CD4-positive, alpha-beta T cell treated with Interleukin-4 for 1 hour (primary cell): Measurements from ENCODE around the gene KLF1.
A peak's percentile ranks its signal among the peaks of the same experiment; 100 is the strongest.
"Not testable (repeated sequence)": the region's sequence is repeated elsewhere in the genome, so short reads cannot be mapped to it uniquely, and the experiment has no call there.

Source experiments
- DNase-seq, 2 donors: peaks; one replicate each; pipeline ENCODE4 v3.0.0-alpha.2; 2020 to 2022

Gene KLF1

GRCh38 chr19:12866416-12867119 is 20.4 kb downstream of the KLF1 start:
- DNase-seq: no peak

- DNase-seq: no peak
Measured at GRCh38 chr19:12865746-12866415, 21.1 kb downstream of the KLF1 start.

DNA sequence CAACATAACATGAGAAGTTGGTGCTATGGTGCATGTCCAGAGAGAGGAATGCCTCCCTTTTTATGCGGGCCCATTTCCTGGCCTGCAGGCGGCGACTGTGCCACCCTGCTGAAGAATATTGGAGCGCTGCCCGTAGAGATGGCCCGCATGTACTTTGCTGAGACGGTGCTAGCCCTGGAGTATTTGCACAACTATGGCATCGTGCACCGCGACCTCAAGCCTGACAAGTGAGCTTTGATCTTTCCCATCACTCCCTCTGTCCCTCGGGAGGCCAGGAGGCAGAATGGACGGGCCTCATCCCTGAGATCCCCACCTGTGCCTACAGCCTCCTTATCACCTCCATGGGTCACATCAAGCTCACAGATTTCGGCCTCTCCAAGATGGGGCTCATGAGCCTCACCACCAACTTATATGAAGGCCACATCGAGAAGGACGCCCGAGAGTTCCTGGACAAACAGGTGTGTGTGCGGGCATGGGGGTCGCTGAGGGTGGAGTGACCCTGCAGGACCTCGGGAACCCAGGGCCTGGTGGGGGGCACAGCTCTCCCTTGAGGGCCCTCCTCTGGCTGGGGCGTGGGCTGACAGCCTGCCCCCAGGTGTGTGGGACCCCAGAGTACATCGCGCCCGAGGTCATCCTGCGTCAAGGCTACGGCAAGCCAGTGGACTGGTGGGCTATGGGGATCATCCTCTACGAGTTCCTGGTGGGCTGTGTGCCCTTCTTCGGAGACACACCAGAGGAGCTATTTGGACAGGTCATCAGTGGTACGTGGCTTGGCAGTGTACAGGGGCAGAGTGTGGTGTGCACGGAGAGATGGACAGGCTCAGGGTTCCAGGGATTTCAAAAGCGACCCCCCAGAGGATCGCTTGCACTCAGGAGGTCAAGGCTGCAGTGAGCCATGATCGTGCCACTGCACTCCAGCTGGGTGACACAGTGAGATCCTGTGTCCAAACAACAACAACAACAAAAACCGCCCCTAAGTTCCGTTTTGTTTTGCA is 22.0 kb downstream of the KLF1 start:
- no peak for DNase-seq

DNA sequence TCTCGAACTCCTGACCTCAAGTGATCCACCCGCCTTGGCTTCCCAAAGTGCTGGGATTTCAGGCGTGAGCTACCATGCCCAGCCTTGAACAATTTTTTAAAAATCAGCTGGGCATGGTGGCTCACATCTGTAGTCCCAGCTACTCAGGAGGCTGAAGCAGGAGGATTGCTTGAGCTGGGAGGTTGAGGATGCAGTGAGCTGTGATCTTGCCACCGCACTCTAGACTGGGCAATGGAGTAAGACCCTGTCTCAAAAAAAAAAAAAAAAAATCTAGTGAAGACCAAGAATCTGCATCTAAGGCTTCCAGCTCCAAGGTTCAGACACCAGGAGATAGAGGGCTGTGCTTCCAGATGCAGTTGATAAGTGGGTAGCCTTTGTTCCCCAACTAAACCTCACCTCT is 22.9 kb downstream of the KLF1 start:
- no peak for DNase-seq

DNA sequence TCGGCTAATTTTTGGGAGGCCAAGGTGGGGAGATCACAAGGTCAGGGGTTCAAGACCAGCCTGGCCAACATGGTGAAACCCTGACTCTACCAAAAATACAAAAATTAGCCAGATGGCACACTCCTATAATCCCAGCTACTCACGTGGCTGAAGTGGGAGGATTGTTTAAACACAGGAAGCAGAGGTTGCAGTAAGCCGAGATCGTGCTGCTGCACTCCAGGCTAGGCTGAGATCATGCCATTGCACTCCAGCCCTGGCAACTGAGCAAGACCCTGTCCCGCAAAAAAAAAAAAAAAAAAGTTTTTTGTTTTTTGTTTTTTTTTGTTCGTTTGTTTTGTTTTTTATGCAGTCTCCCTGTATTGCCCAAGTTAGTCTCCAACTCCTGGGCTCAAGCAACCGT is 27.5 kb downstream of the KLF1 start:
- DNase-seq: no peak

- DNase-seq: no peak
Measured at GRCh38 chr19:12858041-12858928, 28.7 kb downstream of the KLF1 start.

DNA sequence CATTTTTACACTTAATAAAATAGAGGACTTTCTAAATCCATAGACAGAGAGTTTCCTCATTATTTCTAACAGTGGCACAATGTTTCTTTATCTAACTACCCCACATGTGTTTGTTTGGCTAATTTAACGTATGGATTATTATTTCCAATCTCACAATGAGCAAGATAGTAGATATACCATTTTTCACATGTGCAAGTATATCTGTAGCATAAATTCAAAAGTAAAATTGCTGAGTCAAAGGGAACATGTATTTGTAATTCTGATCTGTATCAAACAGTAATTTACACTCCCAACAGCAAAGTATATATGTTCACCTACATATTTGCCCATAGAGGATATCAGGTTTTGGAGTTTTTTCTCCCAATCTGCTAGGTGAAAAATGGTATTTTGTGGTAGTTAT is 30.3 kb downstream of the KLF1 start:
- no peak for DNase-seq

- peak; percentile 79 to 82 for DNase-seq
Measured at GRCh38 chr19:12847159-12848139, 39.6 kb downstream of the KLF1 start.

GRCh38 chr19:12846613-12847012 is 40.4 kb downstream of the KLF1 start:
- not testable (repeated sequence) for DNase-seq

DNA sequence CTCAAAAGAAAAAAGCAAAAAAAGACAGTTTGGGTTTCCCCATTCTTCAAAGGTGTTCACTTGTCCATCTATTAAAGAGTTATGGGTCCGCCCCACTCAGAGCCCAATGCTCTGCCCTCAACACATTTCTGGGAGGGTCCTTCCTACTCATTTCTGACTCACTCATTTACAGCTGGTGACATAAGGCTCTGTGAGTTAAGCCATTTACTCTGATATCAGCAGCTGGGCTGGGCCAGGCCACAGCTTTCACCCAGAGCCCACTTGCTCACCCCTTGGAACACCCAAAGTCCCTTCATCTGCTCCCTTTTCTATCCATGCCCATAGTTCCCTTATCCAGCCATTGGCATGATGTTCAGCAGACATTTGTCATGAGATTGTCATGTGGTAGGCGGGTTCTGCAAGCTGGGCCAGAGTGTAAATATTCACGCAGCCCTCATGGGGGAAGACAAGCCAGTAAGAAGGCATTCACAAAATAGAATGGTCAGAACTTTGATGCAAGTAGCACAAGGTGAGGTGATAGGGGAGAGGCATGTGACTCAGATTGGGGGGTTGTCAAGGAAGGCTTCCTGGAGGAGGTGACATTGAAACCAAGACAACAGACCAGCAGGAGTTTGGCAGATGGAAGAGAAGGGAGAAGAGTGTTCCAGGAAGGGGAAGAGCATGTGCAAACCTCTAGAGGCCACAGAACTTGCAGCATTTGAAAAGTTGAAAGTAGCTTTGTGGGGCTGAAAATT is 42.8 kb downstream of the KLF1 start:
- DNase-seq: no peak

DNA sequence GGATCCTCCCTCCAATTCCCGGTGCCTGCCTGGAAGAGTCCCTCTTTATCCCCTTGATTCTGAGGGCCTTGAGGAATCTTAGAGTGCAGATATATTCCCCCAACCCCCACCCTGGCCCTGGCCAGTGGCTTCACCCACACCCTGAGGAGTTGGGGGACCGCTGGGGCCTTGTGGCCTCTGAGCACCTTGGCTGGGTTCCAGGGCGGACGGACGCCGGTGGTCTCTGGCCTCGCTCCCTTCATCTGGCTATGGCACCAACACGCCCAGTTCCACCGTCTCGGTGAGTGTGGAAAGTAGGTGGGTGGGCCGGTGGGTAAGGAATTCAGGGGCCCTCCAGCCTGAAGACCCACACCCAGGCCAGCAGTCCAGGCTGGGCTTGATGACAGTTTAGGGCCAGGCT is 43.7 kb downstream of the KLF1 start:
- no peak for DNase-seq

GRCh38 chr19:12842511-12842910 is 44.5 kb downstream of the KLF1 start:
- no peak for DNase-seq

DNA sequence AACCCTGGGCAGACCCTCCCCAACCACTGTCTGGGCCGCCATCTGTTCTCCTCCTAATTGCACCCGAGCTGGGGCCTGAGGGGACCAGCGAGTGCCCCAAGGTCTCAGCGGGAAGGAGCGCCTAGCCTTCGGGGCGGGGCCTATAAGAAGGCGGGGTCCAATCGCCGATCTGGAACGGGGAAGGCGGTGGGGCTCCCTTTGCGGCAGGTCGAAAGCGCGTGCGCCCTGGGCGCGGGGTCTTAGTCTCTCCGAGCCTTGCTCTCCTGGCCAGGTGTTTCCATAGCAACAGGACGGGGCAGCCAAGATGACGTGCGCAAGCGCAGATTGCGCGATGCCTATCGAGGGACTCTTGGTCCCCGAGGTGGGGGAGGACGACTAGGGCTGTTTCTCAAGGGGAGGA is 45.9 kb downstream of the KLF1 start:
- peak in 1 of 2 donors; percentile 27 for DNase-seq

DNA sequence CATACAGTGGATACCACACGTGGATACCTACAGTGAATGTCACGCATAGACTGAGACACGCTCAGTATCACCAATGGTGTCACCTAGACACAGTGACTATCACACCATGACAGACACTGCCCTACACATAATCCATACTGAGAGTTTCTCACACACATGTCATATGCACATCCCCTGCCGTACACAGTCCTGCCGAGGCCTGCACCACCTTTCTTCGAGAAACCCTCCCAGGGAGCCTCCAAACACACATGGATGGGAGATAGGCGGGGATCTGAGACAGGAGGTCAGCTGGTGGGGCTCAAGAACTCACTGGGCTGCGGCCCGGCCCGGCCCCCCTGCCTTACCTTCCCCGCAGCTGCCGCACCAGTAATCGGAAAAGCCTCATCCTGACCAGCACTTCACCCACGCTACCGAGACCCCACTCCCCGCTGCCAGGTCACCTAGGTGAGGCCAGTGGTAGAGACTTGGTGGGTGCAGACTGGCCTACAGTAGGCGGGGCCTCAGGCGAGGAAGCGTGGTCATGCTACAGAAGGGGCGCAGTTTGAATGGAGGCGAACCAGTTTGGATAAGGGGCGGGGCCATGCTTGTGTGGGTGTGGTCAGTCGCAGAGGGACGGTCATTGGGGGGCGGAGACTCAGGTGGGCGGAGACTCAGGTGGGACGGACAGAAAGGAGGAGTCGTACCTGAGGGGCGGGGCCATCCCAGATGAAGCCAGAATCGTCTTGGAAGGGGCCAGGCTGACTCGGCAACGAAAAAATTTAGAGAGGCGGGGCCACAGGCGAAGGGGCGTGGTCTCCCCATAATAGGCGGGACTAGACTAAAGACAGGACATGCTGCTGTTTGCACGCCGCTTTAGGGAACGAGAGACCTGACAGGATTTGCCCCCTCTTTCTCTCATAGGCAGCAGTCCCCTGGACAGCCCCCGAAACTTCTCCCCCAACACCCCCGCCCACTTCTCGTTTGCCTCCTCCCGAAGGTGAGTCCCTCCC is 46.6 kb downstream of the KLF1 start:
- peak; percentile 35 to 40 for DNase-seq

- DNase-seq: peak in 1 of 2 donors; percentile 18
Measured at GRCh38 chr19:12838886-12839756, 47.9 kb downstream of the KLF1 start.

DNA sequence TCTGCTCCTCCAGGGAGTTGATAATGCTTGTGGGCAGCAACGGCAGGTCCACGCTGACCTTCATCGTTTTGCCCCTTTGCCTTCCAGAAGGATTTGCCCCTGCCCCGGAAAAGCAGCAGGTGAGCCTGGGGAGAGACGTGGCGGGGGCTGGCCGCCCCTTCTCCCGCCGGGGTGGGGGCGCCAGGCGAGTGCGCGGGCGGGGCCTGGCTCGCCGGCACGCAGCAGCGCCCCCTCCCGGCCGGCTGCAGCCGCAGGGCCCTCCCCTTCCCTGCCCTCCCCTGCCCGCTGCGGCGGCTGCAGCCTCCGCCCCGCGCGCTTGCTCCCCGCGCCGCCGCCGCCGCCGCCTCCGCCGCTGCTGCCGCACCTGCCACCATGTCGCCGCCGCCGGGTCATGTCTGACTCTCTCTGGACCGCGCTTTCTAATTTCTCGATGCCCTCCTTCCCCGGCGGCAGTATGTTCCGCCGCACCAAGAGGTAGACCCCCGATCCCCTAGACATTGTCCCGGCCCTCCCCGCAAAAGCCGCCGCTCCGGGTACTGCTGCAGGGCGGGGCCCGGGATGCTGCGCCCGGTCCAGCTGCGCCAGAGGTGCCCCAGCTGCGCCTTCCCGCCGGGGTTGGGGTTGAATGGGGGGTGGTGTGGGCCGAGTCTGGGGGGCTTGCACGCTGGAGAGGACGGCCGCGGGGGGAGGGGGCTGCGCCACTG is 48.7 kb downstream of the KLF1 start, which contains the start of gene MAST1:
Gene MAST1, plus strand, starts transcription at position 334 of the 704 bp plus-strand sequence. Its CDS starts 58 bp downstream, at position 392.
- peak; percentile 29 to 47 for DNase-seq

DNA sequence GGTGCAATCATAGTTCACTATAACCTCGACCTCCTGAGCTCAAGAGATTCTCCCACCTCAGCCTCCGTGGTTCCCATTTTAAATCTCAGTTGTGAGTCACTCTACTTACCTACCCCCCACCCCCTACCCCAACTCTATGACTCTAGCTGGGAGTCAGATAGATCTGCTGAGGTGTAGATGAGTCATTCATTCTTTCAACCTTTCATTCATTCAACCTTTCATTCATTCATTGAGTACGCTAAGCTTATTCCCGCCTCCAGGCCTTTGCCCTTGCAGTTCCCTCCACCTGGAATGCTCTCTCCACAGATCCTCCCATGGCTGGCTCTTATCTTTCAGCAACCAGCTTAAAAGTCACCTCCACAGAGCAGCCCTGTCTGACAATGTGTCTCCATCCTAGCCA is 49.8 kb downstream of the KLF1 start:
- DNase-seq: no peak
